ENCODE measurements around the gene CAPN12.

CAPN12 gene

DNA sequence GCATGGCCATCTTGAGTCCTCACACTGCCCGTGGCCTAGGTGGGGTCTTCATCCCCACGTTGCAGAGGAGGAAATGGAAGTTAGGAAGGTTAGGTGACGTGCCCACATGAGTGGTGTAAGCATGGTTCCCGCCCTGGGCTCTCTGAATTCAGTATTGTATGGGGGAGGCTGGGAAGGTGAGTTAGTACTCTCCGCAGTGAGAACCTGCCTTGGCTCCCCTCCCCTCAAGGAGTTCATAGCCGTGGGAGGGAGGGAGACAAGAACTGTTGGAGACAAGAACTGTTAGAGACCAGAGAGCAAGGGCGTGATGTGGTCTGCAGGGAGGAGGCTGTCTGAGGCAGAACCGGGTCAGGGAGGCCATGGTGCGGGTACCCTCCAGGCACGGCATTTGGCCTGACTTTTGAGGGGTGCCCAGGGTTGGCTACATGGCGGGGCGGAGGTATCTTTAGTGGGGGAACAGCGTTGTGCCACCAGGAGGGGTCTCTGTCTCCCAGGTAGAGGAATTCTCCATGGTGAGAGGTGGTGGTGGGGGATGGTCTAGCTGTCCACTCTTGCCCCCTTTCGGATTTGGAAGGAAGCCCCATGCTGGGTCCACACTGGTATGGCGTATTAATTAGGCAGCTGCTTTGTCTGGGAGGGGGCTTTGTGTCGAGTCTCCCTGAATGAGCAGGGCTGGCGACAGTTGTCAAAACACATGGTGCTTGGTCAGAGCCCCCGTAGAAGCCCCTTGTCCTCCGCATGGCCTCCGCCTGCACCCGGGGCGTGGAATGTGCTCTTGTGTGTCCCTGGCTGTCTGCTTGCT, 45.8 kb downstream of the CAPN12 start:
- in situ Hi-C loops (cut with MboI; ENCODE audit: low sequenced_read_pairs): no loop called here

DNA sequence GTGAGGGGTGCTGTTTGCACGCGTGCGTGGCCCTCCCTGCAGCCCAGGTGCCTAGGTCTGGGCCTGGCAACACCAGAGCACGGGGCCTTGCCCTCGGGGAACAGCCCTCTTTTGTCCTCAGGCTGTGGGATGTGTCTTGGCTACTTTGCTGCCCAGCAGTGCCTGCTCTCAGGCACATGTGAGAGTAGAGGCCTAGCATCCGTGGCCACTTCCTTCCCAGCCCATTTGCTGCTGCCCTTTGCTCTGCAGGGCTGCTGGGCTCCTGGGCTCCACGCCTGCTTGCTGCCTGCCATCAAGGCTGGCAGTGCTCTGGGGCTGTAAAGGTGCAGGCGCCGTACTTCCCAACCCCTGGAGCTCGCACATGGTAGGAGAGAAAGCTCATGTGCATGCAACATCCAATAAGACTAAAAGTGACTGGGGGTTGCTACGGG, 46.6 kb downstream of the CAPN12 start:
- in situ Hi-C loops (cut with MboI; ENCODE audit: low sequenced_read_pairs): no loop called here

DNA sequence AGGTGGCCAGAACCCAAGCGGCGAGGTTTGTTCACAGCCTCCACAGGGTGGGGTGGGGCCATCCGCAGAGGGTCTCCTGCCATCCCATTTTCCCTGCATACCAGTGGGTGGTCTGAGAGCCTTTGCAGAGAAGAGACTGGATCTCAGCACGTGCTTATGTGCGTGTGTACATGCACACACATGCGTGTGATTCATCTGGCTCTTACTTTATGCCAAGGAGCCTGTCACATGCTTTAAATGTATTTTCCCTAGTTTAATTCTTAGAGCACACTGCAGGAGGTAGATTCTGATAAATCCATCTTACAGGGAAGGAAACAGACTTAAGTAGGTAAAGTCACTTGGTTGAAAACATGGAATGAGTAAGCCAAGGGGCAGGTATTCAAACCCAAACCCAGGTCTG, 47.1 kb downstream of the CAPN12 start:
- in situ Hi-C loops (cut with MboI; ENCODE audit: low sequenced_read_pairs): no loop called here

DNA sequence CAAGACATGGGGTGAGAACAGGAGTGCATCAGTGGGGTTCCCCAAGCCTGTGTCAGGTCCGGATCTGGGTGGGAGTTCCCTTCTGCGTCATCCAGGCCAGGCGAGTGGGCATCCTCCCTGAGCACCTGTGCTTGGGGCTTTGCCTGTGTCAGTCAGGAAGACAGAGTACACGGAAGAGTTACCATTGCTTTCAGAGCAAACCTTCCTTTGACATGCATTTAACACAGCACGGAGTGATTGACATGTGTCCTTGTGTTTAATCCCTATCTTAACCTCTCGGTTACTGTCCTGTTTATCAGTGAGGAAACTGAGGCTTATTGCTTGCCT, 47.6 kb downstream of the CAPN12 start:
- in situ Hi-C loops (cut with MboI; ENCODE audit: low sequenced_read_pairs): no loop called here

DNA sequence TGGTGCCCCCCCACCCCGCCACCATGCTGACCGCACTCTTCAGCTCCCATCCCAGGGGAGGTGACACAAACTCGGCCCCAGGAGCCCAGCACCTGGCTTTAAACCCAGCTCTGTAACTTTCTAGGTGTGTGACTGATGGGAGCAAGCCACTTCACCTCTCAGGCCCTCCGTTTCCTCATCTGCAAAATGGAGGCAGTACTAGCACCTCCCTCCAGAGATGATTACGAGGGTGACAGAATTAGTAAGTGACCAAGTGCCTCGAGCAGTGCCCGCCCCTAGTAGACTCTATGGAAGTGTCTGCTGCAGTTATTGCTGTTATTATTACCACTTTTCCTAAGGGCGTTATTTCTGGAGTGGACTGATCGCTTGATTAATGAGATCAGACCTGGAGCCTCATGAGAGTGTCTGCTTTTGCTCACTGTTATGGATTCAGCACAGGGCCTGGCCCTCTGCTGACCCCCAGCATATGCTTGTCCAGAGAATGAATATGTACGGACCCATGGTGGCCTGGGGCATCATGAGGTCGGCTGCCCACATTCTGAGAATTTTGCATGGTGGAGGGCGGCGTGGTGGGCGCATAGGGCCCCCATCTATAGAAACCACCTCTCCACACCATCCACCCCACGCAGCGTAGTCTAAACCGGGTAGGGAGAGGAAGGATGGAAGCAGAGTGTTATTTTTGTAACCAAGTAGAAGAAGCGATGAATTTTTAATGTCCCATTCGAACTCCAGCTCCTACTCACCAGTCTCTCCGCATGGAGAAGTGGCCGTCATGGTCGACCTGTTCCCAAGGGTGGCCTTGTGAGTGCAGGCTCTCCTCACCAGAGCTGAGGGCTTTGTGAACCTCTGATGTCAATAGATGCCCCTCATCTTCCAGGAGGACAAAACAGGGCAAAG, 48.2 kb downstream of the CAPN12 start:
- in situ Hi-C loops (cut with MboI; ENCODE audit: low sequenced_read_pairs): no loop called here

DNA sequence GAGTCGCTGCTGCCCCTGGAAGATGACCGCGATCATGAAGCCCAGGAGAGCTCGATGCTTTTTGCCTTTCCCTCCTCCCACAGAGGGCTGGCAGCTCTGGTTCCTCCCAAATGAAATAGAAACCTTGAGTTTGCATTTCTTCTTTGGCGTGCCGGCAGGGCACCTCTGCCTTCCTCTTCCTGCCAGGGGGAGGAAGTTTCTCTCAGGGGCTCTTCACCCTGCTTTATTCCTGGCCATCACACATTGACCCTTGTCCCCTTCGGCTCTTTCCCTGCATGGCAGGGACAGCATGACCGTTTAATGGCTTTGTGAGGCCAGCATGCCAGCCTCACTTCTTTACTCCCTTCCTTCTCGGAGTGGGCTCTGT, 49.0 kb downstream of the CAPN12 start:
- in situ Hi-C loops (cut with MboI; ENCODE audit: low sequenced_read_pairs): no loop called here

DNA sequence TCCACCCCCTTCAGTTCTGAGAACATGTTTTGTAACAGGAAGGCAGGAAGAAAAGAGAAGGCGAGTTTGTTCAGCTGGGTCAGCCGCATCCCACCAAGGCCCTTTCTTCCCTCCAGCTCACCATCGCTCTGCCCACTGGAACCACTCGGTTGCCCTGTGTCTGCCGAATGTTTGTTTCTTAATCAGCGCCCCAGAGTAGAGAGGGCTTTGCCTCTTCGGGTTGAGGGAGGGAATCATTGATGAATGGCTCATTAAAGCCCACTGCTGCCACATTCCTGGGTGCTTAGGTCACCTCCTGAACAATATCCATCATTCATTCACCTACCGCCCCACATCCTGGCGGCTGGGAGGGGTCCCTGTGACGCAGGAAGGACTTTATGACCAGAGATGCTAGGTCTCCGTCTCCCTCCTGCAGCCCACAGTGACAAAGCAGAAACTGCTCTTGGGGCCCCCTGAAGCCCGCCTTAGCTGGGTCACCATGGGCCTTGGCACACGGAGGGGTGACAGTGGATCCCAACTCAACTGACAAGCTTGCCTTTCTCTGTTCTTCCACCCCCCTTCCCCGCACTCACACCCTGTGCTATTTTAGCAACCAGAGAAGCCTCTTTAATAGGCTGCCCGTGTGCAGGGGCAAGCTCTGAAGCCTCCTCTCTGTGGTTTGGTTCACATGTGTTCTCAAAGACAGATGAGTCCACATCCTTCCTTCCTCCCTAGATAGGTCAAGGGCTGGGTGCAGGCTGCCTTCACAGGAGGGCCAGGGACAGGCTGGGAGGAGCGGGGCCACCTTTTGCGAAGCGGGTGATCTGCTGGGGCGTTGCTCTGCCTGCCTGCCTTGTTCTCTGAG, 50.7 kb downstream of the CAPN12 start:
- in situ Hi-C loops (cut with MboI; ENCODE audit: low sequenced_read_pairs): no loop called here

DNA sequence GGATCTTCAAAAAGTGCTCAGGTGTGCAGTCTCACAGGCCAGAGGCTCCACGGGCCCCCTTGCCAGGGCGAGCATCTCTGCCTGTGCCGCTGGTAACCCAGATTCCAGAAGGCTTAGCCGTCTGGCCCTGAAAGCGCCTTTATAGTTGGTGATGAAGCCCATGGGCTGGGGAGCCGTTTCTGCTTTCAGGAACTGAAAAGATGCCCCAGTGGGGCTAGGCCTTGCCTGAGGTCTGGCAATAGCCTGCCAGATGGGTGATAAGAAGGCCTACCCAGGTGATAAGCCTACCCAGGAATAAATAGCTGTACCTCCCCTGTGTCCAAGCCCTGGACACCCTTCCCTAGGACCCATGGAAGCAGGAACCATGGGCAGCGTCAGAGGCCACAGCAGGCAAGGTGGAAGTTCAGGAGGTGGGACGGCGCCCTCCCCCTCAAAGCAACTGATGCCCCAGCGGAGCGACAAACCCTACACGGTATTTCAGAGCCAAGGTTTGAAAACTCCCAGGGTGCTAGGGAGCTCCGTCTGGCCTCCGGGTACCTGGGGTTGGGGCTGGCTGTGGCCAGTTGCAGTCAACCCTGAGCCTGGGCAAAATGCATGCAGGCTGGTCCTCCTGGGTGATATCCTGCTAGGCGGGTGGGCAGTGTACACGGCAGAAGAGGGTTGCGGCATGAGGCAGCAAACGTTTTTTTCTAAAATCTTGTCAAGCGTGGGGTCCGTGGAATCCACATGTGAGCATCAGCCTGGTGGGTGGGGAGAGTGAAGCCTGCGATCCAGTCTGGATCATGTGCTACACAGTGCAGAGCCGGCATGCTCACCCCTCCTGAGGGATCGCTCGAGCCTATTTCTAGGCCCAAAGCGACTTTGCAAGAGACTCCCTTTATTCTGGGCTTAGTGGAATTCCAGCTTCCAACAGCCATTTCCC, 51.6 kb downstream of the CAPN12 start:
- in situ Hi-C loops (cut with MboI; ENCODE audit: low sequenced_read_pairs): no loop called here

DNA sequence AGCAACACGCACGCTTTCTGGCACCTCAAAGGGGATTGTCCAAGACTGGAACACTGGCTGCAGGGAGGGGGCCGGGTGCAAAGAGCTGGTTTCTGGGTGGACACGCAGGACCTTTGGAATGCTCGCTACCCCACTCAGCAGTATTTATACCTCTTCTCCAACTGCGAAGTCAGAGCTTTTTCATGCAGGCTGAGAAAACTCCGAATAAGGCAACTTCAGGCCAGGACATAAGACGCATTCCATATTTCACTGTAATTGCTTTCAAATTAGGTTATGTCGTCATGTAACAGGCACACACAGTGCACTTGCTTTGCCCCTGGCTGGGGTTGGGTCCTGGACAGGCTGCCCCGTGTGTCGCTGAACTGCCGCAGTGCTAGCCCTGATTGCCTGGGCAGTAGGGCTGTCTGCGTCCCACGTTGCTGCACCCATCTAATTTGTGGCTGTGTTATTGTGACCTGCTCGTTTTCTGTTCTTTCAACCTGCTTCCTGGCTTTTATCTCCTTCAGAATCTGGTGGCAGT, 52.3 kb downstream of the CAPN12 start:
- in situ Hi-C loops (cut with MboI; ENCODE audit: low sequenced_read_pairs): no loop called here

DNA sequence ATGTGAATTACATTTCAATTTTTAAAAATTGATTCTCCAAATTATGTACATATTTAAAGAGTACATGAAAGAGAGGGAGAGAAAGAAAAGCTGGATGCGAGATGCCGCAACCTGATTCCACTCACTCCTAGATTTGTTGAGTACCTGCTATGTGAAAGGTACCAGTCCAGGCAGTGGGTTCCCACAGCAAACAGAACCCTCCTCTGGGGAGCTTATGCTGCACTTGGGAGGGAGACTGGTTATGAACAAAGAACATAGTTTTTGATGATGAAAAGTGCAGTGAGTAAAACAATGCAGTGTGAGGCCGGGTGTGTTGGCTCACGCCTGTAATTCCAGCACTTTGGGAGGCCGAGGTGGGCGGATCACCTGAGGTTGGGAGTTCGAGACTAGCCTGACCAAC, 53.4 kb downstream of the CAPN12 start:
- in situ Hi-C loops (cut with MboI; ENCODE audit: low sequenced_read_pairs): no loop called here

DNA sequence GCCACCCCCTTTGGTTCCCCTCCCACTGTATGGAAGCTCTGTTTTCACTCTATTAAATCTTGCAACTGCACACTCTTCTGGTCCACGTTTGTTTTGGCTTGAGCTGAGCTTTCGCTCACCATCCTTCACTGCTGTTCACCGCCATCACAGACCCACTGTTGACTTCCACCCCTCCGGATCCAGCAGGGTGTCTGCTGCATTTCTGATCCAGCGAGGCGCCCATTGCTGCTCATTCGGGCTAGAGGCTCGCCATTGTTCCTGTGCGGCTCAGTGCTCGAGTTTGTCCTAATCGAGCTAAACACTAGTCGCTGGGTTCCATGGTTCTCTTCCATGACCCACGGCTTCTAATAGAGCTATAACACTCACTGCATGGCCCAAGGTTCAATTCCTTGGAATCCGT, 54.1 kb downstream of the CAPN12 start:
- in situ Hi-C loops (cut with MboI; ENCODE audit: low sequenced_read_pairs): no loop called here

DNA sequence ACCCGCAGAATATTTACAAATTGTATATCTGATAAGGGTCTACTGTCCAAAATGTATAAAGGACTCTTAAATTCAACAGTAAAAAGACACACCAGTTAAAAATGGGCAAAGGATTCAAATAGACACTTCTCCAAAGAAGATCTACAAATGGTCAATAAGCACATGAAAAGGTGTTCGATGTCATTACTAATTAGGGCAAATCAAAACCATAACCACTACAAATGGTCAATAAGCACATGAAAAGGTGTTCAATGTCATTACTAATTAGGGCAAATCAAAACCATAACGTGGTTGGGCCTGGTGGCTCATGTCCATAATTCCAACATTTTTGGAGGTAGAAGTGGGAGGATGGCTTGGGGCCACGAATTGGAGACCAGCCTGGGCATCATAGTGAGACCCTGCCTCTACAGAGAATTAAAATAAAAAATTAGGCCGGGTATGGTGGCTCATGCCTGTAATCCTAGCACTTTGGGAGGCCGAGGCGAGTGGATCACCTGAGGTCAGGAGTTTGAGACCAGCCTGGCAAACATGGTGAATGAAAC, 56.4 kb downstream of the CAPN12 start:
- in situ Hi-C loops (cut with MboI; ENCODE audit: low sequenced_read_pairs): no loop called here

DNA sequence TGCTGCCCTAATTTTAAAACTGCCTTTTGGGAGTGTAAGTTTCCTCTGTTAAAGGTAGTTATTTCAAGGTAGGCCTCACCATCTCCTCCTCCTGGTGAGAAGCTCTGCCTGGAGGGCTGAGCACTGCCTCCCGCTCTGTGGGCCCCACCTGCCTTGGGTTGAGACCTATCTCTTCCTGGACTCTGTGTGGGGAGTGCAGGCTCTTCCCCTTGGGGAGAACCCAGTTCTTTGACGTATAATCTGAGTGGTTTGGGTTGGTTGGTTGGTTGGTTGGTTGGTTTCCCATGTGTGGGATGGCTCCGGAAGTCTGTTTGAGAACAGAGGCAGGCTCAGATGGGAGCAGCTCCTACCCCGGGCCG, 57.8 kb downstream of the CAPN12 start:
- in situ Hi-C loops (cut with MboI; ENCODE audit: low sequenced_read_pairs): no loop called here

DNA sequence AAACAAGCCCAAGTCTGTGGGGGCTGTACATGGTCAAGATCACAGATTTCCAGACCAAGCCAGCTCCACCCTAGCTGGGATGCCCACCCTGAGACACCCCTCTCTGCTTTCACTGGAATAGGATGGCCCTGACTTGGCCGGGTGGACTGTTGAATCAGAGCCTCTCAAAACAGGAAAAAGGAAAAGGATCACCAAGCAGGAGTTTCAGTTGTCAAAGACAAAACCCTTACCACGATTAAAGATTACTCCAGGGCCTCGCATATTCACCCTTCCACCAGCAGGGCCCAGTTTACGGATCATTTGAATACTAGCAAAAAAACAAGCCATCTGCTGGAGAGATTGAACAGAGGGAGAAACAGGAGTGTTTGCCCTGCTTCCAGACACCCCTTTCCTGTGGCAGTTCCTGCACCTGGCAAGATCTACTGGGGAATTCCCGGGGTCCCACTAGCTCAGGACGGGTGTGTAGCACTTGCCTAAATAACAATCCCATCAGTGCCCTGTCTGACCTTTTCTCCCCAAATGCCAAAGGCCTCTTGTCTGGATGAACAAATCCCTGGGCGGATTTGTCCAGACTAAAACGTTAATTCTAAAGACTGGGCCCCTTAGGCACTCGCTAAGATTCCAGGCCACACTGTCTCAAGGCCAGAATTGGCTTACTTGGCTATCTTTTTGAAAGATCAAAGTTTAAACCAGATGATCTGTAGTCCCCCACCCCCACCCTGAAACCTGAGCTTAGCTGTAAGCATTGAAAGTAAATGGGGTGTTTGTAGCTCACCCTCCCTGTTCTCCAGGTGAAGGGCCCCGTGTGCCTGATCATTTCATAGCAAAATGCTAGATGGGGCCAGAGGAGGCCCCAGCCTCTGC, 58.4 kb downstream of the CAPN12 start:
- in situ Hi-C loops (cut with MboI; ENCODE audit: low sequenced_read_pairs): no loop called here

DNA sequence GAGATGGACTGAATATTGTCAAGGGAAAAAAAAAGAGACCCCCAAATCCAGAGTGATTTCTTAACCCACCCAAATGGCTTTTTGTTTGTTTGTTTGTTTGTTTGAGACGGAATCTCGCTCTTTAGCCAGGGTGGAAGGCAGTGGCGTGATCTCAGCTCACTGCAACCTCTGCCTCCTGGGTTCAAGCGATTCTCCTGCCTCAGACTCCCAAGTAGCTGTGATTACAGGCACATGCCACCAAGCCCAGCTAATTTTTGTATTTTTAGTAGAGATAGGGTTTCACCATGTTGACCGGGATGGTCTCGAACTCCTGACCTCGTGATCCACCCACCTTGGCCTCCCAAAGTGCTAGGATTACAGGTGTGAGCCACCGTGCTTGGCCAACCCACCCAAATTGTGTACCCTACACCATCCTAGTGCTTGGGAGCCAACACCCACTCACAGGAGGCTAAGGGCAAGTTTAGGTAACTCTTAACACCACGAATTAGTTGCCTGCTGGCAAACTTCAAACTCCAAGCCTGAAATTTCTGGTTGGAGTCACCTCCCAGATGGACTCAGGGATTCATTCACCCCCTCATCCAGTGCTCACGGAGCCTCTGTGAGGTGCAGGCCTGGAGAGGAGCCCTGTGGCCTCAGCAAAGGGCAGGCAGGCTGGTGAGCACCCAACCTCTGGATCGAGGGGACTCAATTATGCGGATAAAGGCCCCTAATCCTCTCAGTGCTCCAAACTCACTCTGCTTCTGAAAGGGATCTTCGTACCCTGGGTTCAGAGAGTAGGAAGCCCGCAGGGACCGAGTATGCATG, 59.2 kb downstream of the CAPN12 start:
- in situ Hi-C loops (cut with MboI; ENCODE audit: low sequenced_read_pairs): no loop called here

DNA sequence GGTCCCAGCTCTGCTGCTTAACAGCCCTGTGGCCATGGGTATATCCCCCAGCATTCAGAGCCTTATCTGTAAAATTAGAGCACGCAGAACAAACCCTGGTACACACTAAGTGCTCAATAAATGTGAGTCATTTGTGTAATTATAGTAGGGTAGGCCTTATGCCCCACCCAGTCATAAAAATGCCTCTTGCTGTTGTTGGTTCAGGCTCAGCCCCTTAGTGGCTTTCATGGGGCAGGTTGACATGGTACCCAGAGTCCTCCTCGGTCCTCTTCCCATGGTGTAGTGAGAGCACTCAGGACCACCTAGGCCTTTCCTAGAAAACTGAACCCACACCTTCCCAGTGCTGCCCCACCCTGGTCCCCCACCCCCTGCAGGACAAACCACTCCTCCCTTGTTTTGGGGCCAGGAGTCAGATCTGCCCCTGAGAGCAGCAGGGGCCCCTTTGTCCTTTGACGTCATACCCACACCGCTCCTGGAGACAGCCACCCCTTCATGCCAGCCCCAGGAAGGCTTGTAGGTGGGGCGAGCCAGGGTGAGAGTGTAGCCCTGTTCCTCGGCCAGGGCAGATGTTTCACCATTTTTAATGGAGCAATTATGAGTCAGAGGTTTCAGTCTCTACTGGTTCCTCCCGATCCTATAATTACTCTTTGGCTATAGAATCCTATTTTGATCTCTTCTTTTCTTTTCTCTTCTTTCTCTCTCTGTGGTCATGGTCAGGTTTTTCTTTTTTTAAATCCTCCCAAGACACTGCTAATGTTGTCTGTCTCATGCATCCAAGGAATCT, 60.0 kb downstream of the CAPN12 start:
- in situ Hi-C loops (cut with MboI; ENCODE audit: low sequenced_read_pairs): no loop called here

DNA sequence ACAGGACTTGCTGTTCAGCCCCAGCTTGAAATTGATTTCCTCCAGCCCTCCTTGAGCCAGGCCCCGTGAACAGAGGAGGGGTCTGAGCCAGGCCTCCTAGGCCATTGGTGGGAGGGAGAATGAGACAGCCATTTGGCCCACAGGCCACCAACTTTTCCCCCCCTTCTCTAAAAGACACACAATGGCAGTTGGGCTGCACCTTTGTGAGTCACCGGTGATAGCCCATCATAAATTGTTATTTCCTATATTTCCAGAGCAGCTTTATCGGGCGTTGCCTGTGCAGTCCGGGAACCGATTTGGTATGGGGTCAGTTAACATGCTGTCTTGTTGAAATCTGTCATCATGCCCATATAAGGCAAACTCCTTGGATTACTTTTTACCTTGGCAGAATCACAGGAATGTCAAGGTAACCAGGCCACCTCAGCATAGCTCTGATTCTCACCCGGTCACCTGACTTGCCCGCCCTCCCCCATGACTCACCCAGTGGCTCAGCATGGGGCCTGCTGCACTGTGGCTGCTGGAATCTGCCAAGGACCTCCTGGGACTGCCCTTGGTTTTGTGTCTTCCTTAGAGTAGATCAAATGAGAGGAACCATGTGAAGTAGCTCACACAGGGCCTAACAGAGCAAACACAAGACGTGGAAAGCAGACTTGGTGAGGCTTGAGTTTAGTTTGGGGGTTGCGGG, 60.7 kb downstream of the CAPN12 start:
- in situ Hi-C loops (cut with MboI; ENCODE audit: low sequenced_read_pairs): no loop called here
